ENCODE data around the gene BCAM.
"Not testable (repeated sequence)": the region's sequence is repeated elsewhere in the genome, so short reads cannot be mapped to it uniquely, and the experiment has no call there.

Gene BCAM, protein sequence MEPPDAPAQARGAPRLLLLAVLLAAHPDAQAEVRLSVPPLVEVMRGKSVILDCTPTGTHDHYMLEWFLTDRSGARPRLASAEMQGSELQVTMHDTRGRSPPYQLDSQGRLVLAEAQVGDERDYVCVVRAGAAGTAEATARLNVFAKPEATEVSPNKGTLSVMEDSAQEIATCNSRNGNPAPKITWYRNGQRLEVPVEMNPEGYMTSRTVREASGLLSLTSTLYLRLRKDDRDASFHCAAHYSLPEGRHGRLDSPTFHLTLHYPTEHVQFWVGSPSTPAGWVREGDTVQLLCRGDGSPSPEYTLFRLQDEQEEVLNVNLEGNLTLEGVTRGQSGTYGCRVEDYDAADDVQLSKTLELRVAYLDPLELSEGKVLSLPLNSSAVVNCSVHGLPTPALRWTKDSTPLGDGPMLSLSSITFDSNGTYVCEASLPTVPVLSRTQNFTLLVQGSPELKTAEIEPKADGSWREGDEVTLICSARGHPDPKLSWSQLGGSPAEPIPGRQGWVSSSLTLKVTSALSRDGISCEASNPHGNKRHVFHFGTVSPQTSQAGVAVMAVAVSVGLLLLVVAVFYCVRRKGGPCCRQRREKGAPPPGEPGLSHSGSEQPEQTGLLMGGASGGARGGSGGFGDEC

DNA sequence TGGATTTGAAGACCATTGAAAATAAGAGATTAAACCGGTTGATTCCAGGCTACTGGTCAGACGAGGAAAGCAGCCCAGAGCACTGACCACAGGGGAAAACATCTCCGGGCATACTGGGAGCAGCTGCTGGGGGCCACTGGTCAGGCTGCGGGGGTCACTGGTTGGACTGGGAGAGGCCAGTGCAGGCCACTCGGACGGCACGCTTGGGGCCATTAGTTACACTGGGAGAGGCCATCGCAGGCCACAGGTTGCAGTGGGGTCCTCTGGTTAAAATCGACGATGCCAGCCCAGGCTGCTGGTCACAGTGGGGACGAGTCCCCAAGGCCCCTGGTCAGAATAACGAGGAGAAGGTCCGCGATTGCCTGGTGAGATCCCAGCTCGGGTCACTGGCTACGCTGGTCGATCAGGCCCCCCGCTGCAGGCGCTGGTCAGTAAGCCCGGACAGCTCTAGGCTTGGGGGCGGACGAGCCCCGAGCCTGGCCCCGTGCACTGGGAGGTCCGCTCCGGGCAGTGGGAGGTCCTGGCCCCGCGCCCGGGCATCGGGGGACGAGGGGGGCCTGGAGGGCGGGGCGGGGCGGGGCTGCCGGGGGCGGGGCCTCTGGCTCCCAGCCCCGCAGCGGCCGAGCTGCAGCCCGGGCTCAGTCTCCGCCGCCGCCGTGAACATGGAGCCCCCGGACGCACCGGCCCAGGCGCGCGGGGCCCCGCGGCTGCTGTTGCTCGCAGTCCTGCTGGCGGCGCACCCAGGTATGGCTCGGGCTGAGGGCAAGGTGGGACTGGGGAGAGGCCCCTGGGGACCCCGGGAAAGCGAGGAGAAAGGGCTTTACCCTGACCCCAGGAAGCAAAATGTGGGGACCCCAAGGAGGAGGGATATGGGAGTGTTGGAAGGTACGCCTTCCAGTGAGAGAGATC is at the start of gene BCAM:
TSS of gene BCAM (plus strand) at position 641 of the 909 bp plus-strand sequence. CDS start at position 663, 22 bp downstream.
- ATAC-seq (peak; percentile 19), DNase-seq (ENCODE audit: low spot score in 2 of 2) (no peak)
- Mint-ChIP-seq H3K27ac (no peak within 1 kb of the TSS), H3K4me1 (peaks cover 4% of the 10 kb centered on the region), H3K36me3 (peaks cover under 1% of the 10 kb centered on the region), H3K4me3 (no peak within 1 kb of the TSS), H3K9me3 (no peaks in the 10 kb centered on the region)

DNA sequence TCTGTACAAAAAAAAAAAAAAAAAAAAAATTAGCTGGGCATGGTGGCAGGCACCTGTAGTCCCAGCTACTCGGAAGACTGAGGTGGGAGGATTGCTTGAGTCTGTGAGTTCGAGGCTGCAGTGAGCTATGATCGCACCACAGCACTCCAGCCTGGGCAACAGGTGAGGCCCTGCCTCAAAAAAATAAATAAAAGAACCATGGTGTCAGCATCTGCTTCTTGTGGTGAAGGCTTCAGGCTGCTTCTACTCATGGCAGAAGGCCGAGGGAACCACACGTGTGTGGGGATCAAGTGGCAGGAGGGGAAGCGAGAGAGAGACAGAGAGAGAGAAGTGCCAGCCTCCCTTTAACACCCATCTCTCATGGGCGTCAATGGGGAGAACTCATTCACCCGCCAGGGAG is 46.9 kb upstream of the BCAM start:
- Mint-ChIP-seq H3K4me3 (no peak overlapping the region), H3K9me3 (no peaks in the 10 kb centered on the region), H3K27ac (no peak overlapping the region), H3K4me1 (peaks cover 23% of the 10 kb centered on the region), H3K36me3 (peaks cover 57% of the 10 kb centered on the region)
- ATAC-seq (no peak), DNase-seq (ENCODE audit: low spot score in 2 of 2) (no peak)

DNA sequence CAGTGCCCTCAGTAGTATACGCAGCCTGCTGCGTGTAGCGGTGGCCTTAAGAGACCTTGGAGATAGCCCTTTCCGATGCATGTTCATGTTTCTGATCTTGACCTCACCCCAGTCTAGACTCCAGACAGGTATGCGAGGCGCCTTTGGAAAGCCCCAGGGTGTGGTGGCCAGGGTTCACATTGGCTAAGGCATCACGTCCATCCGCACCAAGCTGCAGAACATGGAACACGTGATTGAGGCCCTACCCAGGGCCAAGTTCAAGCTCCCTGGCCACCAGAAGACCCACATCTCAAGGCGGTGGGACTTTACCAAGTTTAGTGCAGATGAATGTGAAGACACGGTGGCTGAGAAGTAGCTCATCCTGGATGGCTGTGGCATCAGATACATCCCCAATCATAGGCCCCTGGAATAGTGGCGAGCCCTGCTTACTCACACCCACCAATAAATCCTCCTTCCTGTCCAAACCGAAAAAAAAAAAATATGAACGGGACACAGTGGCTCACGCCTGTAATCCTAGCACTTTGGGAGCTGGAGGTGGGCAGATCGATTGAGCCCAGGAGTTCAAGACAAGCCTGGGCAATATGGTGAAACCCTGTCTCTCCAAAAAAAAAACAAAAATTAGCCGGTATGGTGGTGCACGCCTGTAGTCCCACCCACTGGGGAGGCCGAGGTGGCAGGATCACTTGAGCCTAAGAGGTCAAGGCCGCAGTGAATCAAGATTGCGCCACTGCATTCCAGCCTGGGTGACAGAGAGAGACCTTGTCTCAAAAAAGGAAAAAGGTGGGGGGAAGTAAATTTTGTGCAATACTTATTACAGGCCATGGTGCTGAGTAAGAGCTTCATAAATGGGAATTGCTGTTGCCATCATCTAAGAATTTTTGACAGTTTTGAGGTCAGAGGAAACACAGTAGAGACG is 43.6 kb upstream of the BCAM start:
- no peak overlapping the region for H3K27ac Mint-ChIP-seq
- no peaks in the 10 kb centered on the region for H3K9me3 Mint-ChIP-seq
- peaks cover 28% of the 10 kb centered on the region for H3K4me1 Mint-ChIP-seq

DNA sequence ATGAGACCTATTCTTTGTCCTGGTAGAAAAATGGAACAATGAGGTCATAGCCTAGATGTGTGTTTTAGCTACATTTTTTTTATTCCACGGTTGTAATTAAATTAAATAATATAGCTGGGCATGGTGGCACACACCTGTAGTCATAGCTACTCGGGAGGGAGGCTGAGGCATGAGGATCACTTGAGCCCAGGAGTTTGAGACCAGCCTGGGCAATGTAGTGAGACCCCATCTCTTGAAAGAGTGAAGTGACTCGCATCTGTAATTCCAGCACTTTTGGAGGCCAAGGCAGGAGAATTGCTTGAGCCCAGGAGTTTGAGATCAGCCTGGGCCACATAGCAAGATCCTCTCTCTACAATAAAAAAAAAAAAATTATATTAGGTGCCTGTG is 43.0 kb upstream of the BCAM start:
- Mint-ChIP-seq H3K27ac (no peak overlapping the region), H3K4me3 (no peak overlapping the region), H3K4me1 (peaks cover 28% of the 10 kb centered on the region), H3K9me3 (no peaks in the 10 kb centered on the region), H3K36me3 (peaks cover 26% of the 10 kb centered on the region)
- DNase-seq (ENCODE audit: low spot score in 2 of 2) (no peak), ATAC-seq (no peak)

More for the DNA sequence above, 43.6 kb upstream of the BCAM start:
- Mint-ChIP-seq H3K4me3 (no peak overlapping the region), H3K36me3 (peaks cover 28% of the 10 kb centered on the region)
- ATAC-seq (no peak), DNase-seq (ENCODE audit: low spot score in 2 of 2) (no peak)

DNA sequence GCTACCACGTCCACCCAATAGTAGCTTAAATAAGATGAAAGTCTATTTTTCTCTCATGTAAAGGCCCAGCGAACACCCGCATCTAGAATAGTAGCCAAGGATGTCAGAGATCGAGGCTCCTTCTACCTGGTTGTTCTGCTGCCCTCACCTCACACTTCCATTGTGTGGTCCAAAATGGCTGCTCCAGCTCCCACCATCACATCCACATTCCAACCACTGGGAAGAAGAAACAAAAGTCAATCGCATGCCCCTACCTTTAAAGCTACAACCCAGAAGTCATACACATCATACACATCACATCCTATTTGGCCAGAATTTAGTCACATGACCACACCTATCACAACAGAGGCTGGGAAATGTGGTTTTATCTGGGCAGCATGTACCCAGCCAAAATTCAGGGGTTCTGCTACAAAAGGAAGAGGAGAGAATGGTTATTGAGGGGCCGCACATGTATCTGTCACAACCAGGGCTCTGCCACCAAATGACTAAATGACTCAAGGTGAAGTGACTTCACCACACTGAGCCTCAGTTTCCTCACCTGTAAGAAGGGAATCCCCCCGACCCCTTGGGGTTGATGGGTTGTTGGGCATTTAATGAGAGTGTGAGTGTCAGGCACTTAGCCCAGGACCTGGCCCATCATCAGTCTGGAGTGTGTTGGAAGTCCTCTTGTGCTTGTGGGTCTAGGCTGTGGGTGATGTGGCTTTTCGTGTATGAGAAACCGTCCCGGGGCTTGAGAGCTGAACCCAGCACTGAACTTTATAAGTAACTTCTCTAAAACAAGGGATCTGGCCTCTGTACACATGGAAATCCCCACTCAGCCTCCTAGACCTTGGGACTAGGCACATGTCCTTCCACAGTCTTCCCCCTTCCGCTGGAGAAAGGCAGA is 41.4 kb upstream of the BCAM start:
- H3K4me1 Mint-ChIP-seq = peaks cover 29% of the 10 kb centered on the region
- H3K36me3 Mint-ChIP-seq = peaks cover 14% of the 10 kb centered on the region
- H3K27ac Mint-ChIP-seq = no peak overlapping the region
- DNase-seq (ENCODE audit: low spot score in 2 of 2) (no peak), ATAC-seq (no peak)
- no peaks in the 10 kb centered on the region for H3K9me3 Mint-ChIP-seq
- H3K4me3 Mint-ChIP-seq = no peak overlapping the region

DNA sequence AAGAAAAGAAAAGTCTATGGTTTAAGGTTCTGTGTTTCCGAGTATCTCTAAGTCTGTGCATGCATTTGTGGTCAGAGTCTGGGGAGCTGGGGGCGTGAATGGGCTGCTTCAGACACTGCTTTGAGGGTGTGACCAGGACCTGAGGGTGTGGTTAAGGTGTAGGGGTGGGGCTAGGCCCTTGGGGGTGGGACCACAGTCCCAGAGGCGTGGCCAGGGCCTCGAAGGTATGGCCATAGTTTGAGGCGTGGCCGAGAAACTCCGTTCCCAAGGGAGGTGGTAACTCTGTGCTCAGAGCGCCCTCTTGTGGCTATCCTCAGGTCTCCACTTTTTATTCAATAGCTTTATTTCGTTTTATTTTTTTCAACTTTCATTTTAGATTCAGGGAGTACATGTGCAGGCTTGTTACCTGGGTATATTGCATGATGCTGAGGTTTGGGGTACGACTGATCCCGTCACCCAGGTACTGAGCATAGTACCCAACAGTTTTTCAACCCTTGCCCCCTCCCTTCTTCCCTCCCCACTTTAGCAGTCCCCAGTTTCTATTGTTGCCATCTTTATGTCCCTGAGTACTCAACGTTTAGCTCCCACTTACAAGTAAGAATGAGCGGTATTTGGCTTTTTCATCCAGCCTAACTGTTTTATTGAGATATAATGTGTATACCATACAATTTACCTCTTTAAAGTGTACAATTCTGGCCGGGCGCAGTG is 38.2 kb upstream of the BCAM start:
- Mint-ChIP-seq H3K9me3 (no peaks in the 10 kb centered on the region), H3K4me1 (peaks cover 29% of the 10 kb centered on the region), H3K4me3 (peak overlapping the region; percentile 45), H3K36me3 (peaks cover 8% of the 10 kb centered on the region), H3K27ac (peak overlapping the region; percentile 77)
- ATAC-seq (peak; percentile 98), DNase-seq (ENCODE audit: low spot score in 2 of 2) (peak; percentile 94 to 98)

DNA sequence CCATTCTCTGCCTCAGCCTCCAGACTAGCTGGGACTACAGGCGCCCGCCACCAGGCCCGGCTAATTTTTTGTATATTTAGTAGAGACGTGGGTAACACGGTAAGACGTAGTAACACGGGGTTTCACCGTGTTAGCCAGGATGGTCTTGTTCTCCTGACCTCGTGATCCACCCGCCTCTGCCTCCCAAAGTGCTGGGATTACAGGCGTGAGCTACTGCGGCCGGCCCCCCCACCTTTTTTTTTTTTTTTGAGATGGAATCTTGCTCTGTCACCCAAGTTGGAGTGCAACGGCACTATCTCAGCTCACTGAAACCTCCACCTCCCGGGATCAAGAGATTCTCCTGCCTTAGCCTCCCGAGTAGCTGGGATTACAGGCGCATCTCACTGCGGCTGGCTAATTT is 36.8 kb upstream of the BCAM start:
- not testable (repeated sequence) for H3K4me3 Mint-ChIP-seq; DNase-seq (ENCODE audit: low spot score in 2 of 2); ATAC-seq; H3K27ac Mint-ChIP-seq; H3K9me3 Mint-ChIP-seq; H3K36me3 Mint-ChIP-seq
- H3K4me1 Mint-ChIP-seq = peaks cover 28% of the 10 kb centered on the region

DNA sequence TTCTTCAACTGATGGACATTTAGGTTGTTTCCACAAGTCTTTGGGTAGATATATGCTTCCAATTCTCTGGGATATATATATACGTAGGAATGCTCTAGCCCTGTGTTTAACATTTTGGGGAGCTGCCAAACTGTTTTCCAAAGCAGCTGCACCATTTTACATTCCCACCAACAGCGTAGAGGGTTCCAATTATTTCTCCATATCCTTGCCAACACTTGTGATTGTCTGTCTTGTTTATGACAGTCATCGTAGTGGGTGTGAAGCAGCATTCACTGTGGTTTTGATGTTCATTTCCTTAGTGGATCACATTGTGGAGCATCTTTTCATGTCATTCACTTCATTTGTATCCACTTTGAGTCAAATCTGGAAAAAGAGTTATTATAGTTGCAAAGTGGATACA is 35.9 kb upstream of the BCAM start:
- ATAC-seq = no peak
- no peak for DNase-seq (ENCODE audit: low spot score in 2 of 2)
- peaks cover 20% of the 10 kb centered on the region for H3K4me1 Mint-ChIP-seq
- no peaks in the 10 kb centered on the region for H3K9me3 Mint-ChIP-seq
- H3K27ac Mint-ChIP-seq = no peak overlapping the region
- no peak overlapping the region for H3K4me3 Mint-ChIP-seq
- peaks cover 8% of the 10 kb centered on the region for H3K36me3 Mint-ChIP-seq

DNA sequence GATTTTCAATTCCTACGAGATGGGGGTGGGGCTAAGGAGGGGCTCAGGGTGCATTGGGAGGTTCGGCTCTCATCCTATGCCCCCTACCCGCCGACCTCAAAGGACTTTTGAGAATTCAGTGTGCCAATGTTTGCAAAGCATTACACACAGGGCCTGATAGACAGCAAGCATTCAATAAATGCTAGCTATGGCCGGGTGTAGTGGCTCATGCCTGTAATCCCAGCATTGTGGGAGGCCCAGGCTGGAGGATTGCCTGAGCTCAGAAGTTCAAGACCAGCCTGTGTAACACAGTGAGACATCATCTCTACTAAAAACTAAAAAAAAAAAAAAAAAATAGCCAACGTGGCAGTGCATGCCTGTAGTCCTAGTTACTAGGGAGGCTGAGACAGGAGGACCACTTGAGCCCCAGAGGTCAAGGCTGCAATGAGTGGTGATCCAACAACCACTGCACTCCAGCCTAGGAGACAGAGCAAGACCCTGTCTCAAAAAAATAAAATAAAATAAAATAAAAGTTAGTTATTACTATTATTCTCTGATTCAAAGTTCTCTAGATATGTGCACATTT is 33.1 kb upstream of the BCAM start:
- no peak overlapping the region for H3K4me3 Mint-ChIP-seq
- H3K36me3 Mint-ChIP-seq = peaks cover under 1% of the 10 kb centered on the region
- no peak overlapping the region for H3K27ac Mint-ChIP-seq
- no peaks in the 10 kb centered on the region for H3K9me3 Mint-ChIP-seq
- ATAC-seq = no peak
- peaks cover 3% of the 10 kb centered on the region for H3K4me1 Mint-ChIP-seq
- no peak for DNase-seq (ENCODE audit: low spot score in 2 of 2)

DNA sequence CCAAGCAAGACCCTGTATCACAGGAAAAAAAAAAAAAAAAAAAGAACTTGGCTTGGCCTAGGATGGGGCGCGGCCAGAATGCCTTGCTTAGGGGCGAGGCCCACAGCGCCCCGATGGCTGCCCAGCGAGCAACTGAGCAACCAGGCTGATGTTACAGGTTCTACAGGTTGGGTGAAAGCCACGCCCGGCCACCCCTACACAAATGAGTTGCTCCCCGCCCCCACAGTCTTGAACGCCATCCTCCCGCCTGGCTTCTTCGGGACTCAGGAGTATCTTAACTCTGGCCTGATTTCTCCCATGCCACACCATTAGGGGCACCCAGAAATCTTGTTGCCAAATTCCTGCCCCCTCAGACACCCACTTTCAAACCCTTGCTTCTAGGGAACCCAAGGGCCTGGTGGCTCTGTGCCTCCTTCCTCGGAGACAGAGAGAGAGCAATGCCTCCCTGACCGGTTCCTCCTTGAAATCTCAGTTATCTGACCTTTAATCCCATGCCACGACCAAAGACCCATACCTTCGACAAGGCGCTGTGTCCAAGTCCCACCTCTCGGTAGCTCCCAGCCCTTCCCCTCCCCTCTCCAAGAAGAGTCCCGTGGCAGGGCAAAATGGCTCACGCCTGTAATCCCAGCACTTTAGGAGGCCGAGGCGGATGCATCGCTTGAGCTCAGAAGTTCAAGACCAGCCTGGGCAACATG is 32.4 kb upstream of the BCAM start:
- Mint-ChIP-seq H3K4me1 (no peaks in the 10 kb centered on the region), H3K9me3 (no peaks in the 10 kb centered on the region), H3K4me3 (no peak overlapping the region), H3K36me3 (no peaks in the 10 kb centered on the region), H3K27ac (peak overlapping the region; percentile 26)
- DNase-seq (ENCODE audit: low spot score in 2 of 2) = no peak
- no peak for ATAC-seq

DNA sequence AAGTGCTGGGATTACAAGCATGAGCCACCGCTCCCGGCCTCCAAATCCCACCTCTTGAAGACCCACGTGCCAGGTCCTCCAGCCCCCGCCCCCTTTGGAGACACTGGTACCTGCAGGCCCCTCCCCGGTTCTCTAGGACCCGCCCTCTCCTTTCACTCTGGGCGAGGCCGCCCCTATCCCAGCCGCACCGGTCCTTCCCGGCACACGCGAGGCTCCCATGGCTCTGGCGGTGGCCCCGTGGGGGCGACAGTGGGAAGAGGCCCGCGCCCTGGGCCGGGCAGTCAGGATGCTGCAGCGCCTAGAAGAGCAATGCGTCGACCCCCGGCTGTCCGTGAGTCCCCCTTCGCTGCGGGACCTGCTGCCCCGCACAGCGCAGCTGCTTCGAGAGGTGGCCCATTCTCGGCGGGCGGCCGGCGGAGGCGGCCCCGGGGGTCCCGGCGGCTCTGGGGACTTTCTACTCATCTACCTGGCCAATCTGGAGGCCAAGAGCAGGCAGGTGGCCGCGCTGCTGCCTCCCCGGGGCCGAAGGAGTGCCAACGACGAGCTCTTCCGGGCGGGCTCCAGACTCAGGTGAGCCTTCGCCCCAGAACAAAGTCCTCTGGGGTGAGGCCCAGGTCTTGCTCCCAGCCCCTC is 31.1 kb upstream of the BCAM start, which contains the start of gene CBLC:
TSS of gene CBLC (plus strand) at position 176 of the 633 bp plus-strand sequence. CDS start at position 218, 42 bp downstream.
- DNase-seq (ENCODE audit: low spot score in 2 of 2) (no peak), ATAC-seq (no peak)
- Mint-ChIP-seq H3K9me3 (no peaks in the 10 kb centered on the region), H3K4me1 (no peaks in the 10 kb centered on the region), H3K4me3 (no peak within 1 kb of the TSS), H3K36me3 (no peaks in the 10 kb centered on the region), H3K27ac (peak within 1 kb of the TSS; percentile 26)

DNA sequence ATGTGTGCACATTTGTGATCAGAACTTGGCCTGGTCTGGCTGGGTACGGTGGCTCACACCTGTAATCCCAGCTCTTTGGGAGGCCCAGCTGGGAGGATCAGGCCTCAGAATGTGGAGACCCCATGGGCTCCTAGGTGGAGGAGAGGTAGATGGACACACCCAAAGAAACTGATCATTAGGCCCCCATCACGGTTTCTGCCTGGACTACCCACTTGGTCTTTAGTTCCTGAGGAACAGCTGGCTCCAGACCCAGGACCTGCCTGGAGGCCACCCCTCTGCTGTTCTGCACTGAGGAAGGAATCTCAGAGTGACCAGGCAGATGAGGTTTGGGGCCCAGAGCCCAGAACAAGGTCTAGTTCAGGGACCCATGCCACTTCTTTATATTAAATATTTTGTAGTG is 29.8 kb upstream of the BCAM start:
- Mint-ChIP-seq H3K36me3 (no peaks in the 10 kb centered on the region), H3K27ac (no peak overlapping the region), H3K9me3 (no peaks in the 10 kb centered on the region), H3K4me1 (peaks cover 2% of the 10 kb centered on the region), H3K4me3 (no peak overlapping the region)
- DNase-seq (ENCODE audit: low spot score in 2 of 2) (no peak), ATAC-seq (no peak)

All from stimulated activated effector memory CD8-positive, alpha-beta T cell treated with anti-CD3 and anti-CD28 coated beads, Interleukin-12 subunit alpha, Interleukin-12 subunit beta, amount 100 ng/mL, for 72 hours (primary cell).